GM12864 (cell line): ENCODE measurements around the gene PELI2.

ENCODE experiments used
- DNase-seq: peaks from one replicate; pipeline ENCODE4 v3.0.0-alpha.2; 2011; ENCODE audit warnings: low read depth
- H3K4me3 ChIP-seq: 2 replicates; pipeline ENCODE4 v1.5.1; 2011; ENCODE audit warnings: mild to moderate bottlenecking, low read depth, low read length, control low read depth
- CTCF ChIP-seq: IDR thresholded peaks from 2 replicates; pipeline ENCODE4 v1.5.1; 2011; ENCODE audit warnings: low read depth, mild to moderate bottlenecking, moderate library complexity, low read length, control low read depth, inconsistent platforms; ENCODE audit errors: missing control alignments

The PELI2 gene

GRCh38 chr14:56271970-56272369 is 153.8 kb downstream of the PELI2 start:
- no peak overlapping the region for H3K4me3 ChIP-seq
- no peak for TF ChIP-seq CTCF
- DNase-seq: no peak

GRCh38 chr14:56273155-56273554 is 154.9 kb downstream of the PELI2 start:
- no peak overlapping the region for H3K4me3 ChIP-seq
- no peak for TF ChIP-seq CTCF
- no peak for DNase-seq

GRCh38 chr14:56273951-56274350 is 155.7 kb downstream of the PELI2 start:
- no peak for DNase-seq
- TF ChIP-seq CTCF: no peak
- H3K4me3 ChIP-seq: no peak overlapping the region

- no peak overlapping the region for H3K4me3 ChIP-seq
- no peak for TF ChIP-seq CTCF
- DNase-seq: no peak
Measured at GRCh38 chr14:56274556-56274955, 156.3 kb downstream of the PELI2 start.

GRCh38 chr14:56276108-56276507 is 157.9 kb downstream of the PELI2 start:
- H3K4me3 ChIP-seq: no peak overlapping the region
- no peak for TF ChIP-seq CTCF
- DNase-seq: no peak

GRCh38 chr14:56278383-56278782 is 160.2 kb downstream of the PELI2 start:
- no peak overlapping the region for H3K4me3 ChIP-seq
- TF ChIP-seq CTCF: no peak

GRCh38 chr14:56280843-56281242 is 162.6 kb downstream of the PELI2 start:
- no peak for DNase-seq
- H3K4me3 ChIP-seq: no peak overlapping the region
- TF ChIP-seq CTCF: no peak

More at GRCh38 chr14:56278383-56278782, 160.2 kb downstream of the PELI2 start:
- DNase-seq: no peak
